Forelimb muscle (tissue), 1 donor: ENCODE results near the gene TOM1L2. TPM values are rescaled to one million over a fixed set of nuclear protein-coding genes. Genes with fewer than 3 reads are reported as not detected.
"Not testable (repeated sequence)": the region's sequence is repeated elsewhere in the genome, so short reads cannot be mapped to it uniquely, and the experiment has no call there.

Source experiments
- DNase-seq: peaks from one replicate; pipeline ENCODE4 v3.0.0-alpha.2; 2013; ENCODE audit warnings: low read depth
- polyA plus RNA-seq: library from polyadenylated mRNA; unstranded; fragments of 120-200 nt; gene quantifications from one replicate; pipeline ENCODE4 v1.2.1, GENCODE V29; 2013; ENCODE audit not compliant: insufficient read length

Gene TOM1L2
- polyA plus RNA-seq, 1 donor = 36.3 TPM

GRCh38 chr17:17819561-17819995, 152.6 kb downstream of the TOM1L2 start:
- DNase-seq = no peak

- DNase-seq = no peak
These were observed 153.1 kb downstream of the TOM1L2 start for GRCh38 chr17:17819111-17819510.

DNA sequence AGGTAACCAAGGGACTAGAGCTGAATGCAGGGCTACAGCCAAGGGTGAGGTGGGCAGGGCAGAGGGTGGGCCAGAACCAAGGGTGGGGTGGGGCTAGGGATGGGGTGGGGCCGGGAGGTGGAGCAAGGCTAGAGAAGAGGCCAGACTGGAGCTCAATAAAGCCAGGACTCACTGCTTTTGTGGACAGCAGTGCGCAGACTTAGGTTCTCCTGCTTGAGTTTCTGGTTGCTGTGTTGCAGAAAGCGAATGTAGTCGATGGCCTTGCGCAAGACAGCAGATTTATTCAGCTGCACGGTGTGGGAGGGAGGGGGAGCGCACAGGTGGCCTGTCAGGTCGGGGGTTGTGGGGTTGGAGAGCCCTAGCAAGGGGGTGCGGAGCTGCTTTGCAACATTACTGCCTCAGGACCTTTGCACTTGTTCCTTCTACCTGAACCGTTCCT, 154.1 kb downstream of the TOM1L2 start:
- no peak for DNase-seq

- DNase-seq = no peak
These were observed 154.7 kb downstream of the TOM1L2 start for GRCh38 chr17:17817552-17817947.

GRCh38 chr17:17816831-17817551, 155.2 kb downstream of the TOM1L2 start:
- DNase-seq = no peak

DNA sequence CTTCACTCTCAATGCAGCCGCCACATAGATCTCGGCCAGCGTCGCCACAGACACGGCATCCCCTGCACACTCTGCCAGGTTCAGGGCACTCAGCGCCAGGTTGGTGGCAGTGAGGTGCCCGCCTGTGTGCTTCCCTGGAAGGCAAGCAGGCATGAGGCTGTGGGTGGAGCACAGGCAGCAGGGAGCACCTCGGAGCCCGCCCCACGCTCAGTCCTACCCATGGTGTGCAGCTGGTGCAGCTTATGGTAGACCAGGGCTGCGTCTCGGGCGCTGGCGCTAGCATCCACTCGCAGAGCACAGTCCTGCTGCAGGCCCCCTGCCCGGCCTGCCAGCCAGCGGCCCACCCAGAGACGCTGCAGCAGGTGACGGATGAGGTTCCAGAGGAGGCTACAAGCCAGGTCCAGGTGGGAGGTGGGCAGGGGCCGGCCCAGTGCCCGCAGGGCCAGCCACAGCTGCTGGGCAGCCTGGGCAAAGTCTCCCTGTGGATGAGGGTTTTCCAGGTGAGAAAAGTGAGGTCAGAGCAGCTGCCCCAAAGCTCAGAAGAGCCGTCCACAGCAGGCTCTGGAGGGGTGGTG, 155.9 kb downstream of the TOM1L2 start:
- DNase-seq = no peak

- DNase-seq = no peak
These were observed 156.6 kb downstream of the TOM1L2 start for GRCh38 chr17:17815436-17816200.

DNA sequence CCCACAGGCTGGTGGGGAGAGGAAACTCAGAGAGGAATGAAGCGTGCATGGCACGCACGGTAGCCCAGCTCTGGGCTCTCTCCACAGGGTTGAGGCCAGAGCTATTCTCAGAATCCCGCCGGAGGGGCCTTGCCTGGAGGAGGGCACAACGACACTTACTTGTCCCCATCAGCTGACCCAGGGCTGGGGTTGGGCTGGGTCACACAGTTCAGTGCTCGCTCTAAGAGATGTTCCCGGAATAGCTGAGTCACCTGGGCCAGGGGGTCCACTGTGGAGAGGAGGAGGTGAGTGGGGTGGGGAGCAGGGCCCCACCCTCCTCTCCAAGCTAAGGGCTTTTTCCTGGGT, 157.2 kb downstream of the TOM1L2 start:
- no peak for DNase-seq

DNA sequence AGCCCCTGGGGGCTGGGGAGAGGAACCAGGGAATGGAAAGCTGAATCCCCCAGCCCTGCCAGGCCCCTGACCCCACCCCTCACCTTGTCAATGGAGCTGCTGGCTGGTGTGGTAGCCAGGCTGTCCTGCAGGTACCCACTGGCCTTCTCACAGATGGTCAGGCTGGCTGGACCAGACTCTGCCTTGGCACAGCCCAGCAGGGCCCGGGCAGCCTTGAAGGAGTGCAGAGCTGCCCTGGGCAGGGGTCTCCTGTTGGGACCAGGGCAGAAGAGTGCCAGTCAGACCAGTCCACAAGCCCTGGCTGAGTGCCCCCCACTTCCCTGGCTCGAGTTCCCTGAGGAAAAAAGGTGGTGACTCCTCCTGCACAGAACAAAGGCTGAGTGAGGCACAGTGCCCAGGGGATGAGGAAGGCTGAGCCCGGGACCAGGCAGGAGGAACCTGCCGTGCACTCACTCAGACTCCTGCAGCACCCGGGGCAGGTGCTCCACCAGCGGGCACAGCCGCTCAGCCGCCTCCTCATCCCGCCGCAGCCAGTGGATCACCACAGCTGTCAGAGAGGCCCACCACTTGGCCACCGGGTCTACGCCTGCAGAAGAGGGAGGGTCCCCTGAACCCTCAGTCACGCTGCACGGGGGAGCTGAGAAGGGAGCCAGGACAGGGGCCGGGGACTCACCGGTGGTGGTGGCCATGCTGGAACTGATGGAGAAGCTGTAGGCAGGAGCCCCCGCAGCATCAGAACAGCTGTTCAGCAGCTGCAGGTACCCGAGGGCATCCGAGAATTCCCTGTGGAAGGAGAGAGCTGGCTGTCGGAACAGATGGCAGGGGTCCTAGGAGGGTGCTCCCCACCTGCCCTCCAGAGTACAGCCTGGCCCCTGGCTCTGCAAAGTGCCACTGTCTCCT, 157.8 kb downstream of the TOM1L2 start:
- DNase-seq = no peak

DNA sequence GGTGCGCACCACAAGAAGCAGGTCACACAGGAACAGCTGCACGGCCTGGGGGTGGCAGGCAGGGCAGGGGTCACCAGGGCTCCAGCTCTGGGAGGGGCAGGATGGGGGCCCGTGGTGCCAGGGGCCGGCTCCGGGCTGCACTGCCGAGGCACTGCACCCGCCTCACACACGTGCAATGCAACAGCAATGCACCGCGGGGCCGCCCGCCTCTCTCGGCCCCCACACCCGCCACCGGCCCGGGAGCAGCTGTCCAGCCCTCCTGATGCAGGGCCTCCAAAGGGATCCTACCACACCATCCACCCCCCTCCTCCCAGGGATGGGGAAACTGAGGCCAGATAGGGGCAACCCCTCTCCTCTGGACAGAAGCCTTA, 158.5 kb downstream of the TOM1L2 start:
- no peak for DNase-seq

- DNase-seq = no peak
These were observed 159.0 kb downstream of the TOM1L2 start for GRCh38 chr17:17813055-17813724.

DNA sequence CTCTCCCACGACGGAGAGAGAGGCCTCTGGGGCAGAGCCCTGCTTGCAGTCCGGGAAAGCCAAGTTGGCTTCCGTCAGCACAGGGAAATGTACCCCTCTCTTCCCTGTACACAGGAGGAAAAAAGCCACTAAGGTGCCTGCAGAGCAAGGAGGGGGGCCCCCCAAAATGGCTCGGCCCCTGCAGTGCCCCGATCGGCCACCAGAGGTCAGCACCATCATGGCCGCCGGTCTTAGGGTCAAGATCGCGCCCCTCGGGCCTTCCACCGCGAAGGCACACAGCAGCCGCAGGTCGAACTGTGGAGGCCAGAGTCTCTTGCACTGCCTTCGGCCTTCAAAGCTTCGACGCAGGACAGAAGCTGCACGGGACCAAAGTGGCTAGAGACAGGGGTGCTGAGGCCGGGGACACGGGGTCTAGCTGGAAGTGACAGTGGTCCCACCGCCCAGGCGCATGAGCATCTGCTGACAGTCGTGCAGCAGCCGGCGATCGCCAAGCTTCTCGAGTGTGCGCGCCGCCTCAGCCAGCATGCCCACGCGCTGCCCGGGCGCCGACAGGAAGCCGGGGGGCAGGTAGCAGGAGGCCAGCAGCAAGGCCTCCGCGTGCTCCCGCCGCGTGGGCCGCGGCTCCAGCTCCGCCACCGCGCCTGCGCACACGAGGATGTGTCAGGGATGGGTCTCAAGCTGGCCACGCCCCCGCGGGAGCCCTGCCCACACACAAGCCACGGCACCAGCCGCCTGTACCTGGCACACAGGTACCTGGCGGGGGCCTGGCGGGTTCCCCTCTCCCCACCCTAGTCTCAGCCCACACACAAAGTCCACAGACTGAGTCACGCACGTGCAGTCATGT, 159.8 kb downstream of the TOM1L2 start:
- DNase-seq = no peak

- no peak for DNase-seq
These were observed 160.6 kb downstream of the TOM1L2 start for GRCh38 chr17:17811381-17812210.

GRCh38 chr17:17810895-17811248, 161.3 kb downstream of the TOM1L2 start:
- DNase-seq = no peak

GRCh38 chr17:17810084-17810894, 161.9 kb downstream of the TOM1L2 start:
- DNase-seq = no peak

DNA sequence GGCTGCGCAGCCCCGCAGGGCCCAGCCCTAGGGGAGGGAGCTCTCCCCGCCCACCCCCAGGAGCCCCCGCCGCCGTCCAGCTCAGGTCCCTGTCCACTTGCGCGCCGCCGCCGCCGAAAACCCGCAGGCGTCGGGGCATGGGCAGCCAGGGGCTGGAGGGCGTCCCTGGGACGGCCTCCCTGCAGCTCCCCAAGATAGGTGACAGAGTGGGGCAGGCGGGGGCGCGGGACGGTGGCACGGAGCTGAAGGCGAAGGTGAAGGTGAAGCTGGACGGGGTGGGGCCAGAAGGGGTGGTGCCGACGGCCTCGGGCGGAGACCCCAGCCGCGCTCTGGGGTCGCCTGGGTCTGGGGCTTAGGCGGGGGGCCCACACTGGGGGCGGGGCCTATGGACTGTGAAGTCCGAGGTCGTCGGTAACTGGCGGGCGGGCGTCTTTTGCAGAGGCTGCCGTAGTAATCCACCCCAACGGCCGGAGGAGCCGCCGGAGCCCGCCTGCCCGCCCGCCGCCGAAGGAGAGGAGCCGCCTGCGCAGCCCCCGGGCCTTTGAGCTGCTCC, 162.6 kb downstream of the TOM1L2 start:
- no peak for DNase-seq

DNA sequence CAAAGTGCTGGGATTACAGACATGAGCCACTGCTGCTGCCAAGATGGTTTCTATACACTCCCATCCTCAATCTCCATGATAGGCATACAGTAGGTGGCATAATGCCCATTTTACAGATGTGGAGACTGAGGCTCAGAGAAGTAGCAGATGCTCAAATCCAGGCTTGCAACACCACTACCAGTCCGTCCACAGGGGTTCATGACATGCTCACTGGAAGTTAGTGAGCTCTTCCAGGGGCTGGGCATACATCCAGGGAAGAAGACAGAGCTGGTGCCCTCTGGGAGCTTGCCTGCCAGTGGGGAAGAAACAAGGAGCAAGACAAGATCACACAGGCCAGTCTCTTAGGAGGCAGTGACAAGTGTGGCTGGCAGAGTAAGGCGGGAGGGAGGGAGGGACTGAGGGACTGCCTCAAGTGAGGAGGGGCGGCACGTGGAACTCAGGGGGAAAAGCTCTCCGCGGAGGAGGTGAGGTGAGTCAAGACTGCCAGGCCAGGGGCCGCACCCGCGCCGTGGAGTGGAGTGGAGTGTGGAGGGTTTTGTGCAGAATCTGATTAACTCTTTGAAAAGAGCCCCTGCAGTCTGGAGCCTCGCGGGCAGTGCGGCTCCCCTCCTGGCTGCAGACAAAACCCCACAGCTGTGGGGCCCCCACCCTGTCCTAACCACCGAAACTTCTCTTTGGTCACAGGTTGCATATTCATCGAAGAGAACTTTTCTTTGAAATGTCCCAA, 163.3 kb downstream of the TOM1L2 start:
- no peak for DNase-seq

DNA sequence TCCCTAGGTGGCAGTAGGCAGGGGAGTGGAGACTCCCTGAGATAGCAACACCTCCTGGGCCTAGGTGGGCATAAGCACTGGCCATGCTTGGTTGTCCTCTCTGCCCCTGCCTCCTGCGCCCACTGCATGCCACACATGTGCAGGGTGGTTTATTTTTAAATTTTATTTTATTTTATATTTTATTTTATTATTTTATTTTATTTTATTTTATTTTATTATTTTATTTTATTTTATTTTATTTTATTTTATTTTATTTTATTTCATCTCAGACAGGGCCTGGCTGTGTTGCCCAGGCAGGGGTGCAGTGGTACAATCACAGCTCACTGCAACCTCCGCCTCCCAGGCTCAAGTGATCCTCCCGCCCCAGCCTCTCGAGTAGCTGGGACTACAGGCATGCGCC, 164.0 kb downstream of the TOM1L2 start:
- DNase-seq = not testable (repeated sequence)
